OCI-LY1 (cell line): Measurements from ENCODE around the gene RABGAP1L.

Source experiments
- EZH2 ChIP-seq: fragments of 200-600 bp; sonication (generic), shearing (Covaris generic); IDR thresholded peaks from 2 replicates; pipeline ENCODE4 v1.8.0; 2017; ENCODE audit warnings: borderline replicate concordance, mixed run types, mild to moderate bottlenecking, antibody characterized with exemption, low read length, moderate library complexity, mixed read lengths
- TF ChIP-seq, protein P1 (sequence below): fragments of 200-600 bp; sonication (generic), shearing (Covaris generic); IDR thresholded peaks from 2 replicates; pipeline ENCODE4 v1.5.1; 2017; ENCODE audit warnings: mild to moderate bottlenecking, antibody characterized with exemption, low read length, moderate library complexity, mixed read lengths

- TF ChIP-seq, protein P1, sequence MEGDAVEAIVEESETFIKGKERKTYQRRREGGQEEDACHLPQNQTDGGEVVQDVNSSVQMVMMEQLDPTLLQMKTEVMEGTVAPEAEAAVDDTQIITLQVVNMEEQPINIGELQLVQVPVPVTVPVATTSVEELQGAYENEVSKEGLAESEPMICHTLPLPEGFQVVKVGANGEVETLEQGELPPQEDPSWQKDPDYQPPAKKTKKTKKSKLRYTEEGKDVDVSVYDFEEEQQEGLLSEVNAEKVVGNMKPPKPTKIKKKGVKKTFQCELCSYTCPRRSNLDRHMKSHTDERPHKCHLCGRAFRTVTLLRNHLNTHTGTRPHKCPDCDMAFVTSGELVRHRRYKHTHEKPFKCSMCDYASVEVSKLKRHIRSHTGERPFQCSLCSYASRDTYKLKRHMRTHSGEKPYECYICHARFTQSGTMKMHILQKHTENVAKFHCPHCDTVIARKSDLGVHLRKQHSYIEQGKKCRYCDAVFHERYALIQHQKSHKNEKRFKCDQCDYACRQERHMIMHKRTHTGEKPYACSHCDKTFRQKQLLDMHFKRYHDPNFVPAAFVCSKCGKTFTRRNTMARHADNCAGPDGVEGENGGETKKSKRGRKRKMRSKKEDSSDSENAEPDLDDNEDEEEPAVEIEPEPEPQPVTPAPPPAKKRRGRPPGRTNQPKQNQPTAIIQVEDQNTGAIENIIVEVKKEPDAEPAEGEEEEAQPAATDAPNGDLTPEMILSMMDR: no peak
- no peak for TF ChIP-seq EZH2
These were observed 551.8 kb downstream of the RABGAP1L start for GRCh38 chr1:174710868-174711845.
